ENCODE measurements around the gene PSD. TPM values are rescaled to one million over a fixed set of nuclear protein-coding genes. Genes with fewer than 3 reads are reported as not detected.
A peak's percentile ranks its signal among the peaks of the same experiment; 100 is the strongest.
"Not testable (repeated sequence)": the region's sequence is repeated elsewhere in the genome, so short reads cannot be mapped to it uniquely, and the experiment has no call there.

The PSD gene
- total RNA-seq, 6 donors from 2014 or later: 1.1 to 28.3 (median 3.5) TPM

GRCh38 chr10:102457591-102458150, 39.1 kb upstream of the PSD start:
- WGBS, 2 donors: 84 to 88% methylated on average over 9 of the region's 9 CpGs
- no peaks in the 10 kb centered on the region for H3K27me3 ChIP-seq
- H3K4me1 ChIP-seq: peaks cover 26 to 60% (median 50%) of the 10 kb centered on the region in 4 donors
- DNase-seq (no peak), ATAC-seq (ENCODE audit: low FRiP score in 2 of 2) (no peak)
- H3K27ac ChIP-seq: no peak overlapping the region
- H3K4me3 ChIP-seq: no peak overlapping the region
- H3K36me3 ChIP-seq: no peaks in the 10 kb centered on the region
- TF ChIP-seq POLR2AphosphoS5 (IDR thresholded peaks at IDR 0.05) (no peak), POLR2A (IDR thresholded peaks at IDR 0.05) (no peak), EP300 (IDR thresholded peaks at IDR 0.05) (no peak), CTCF (IDR thresholded peaks at IDR 0.05) (no peak)
- H3K9me3 ChIP-seq: no peaks in the 10 kb centered on the region

GRCh38 chr10:102455893-102456471, 37.4 kb upstream of the PSD start:
- 52 to 73% methylated on average over 7 of the region's 7 CpGs for WGBS, 2 donors
- Histone ChIP-seq H3K9me3 (no peaks in the 10 kb centered on the region), H3K36me3 (no peaks in the 10 kb centered on the region), H3K4me1 (peaks cover 15 to 62% (median 50%) of the 10 kb centered on the region in 4 donors), H3K27ac (peak overlapping the region; percentile 65 to 95 (median 89)), H3K4me3 (no peak overlapping the region), H3K27me3 (no peaks in the 10 kb centered on the region)
- DNase-seq: peak in 1 of 2 donors; percentile 90
- peak; percentile 72 to 82 for ATAC-seq (ENCODE audit: low FRiP score in 2 of 2)
- peak in 2 of 4 donors; percentile 44 to 87 for TF ChIP-seq EP300 (IDR thresholded peaks at IDR 0.05)
- peak in 1 of 4 donors; percentile 54 for TF ChIP-seq POLR2A (IDR thresholded peaks at IDR 0.05)
- TF ChIP-seq CTCF (IDR thresholded peaks at IDR 0.05): no peak
- peak; percentile 51 to 58 for TF ChIP-seq POLR2AphosphoS5 (IDR thresholded peaks at IDR 0.05)

- DNase-seq: peak in 1 of 2 donors; percentile 71
- H3K9me3 ChIP-seq; H3K27me3 ChIP-seq; ATAC-seq (ENCODE audit: low FRiP score in 2 of 2); H3K36me3 ChIP-seq; H3K4me3 ChIP-seq: not testable (repeated sequence)
- Histone ChIP-seq H3K27ac (peak overlapping the region; percentile 65 to 95 (median 89)), H3K4me1 (peaks cover 15 to 63% (median 47%) of the 10 kb centered on the region in 4 donors)
- 32 to 45% methylated on average over 11 to 13 of the region's 13 CpGs for WGBS, 2 donors
Measured at GRCh38 chr10:102454662-102455487, 36.3 kb upstream of the PSD start.

GRCh38 chr10:102453502-102453901, 34.9 kb upstream of the PSD start:
- peaks cover 21 to 73% (median 49%) of the 10 kb centered on the region in 4 donors for H3K4me1 ChIP-seq
- no peak overlapping the region for H3K4me3 ChIP-seq
- DNase-seq: peak in 1 of 2 donors; percentile 78
- no peaks in the 10 kb centered on the region for H3K9me3 ChIP-seq
- H3K27ac ChIP-seq: peak overlapping the region; percentile 65 to 95 (median 89)
- H3K27me3 ChIP-seq: no peaks in the 10 kb centered on the region
- no peak for ATAC-seq (ENCODE audit: low FRiP score in 2 of 2)
- 73 to 75% methylated on average over 5 of the region's 5 CpGs for WGBS, 2 donors
- no peaks in the 10 kb centered on the region for H3K36me3 ChIP-seq
- TF ChIP-seq POLR2A (IDR thresholded peaks at IDR 0.05) (no peak), EP300 (IDR thresholded peaks at IDR 0.05) (no peak), POLR2AphosphoS5 (IDR thresholded peaks at IDR 0.05) (peak in 1 of 2 donors; percentile 14)

- no peak for TF ChIP-seq CTCF (IDR thresholded peaks at IDR 0.05)
- peak; percentile 33 for TF ChIP-seq POLR2AphosphoS5 (IDR thresholded peaks at IDR 0.05)
- TF ChIP-seq POLR2A (IDR thresholded peaks at IDR 0.05): peak in 1 of 4 donors; percentile 47
- TF ChIP-seq EP300 (IDR thresholded peaks at IDR 0.05): peak in 1 of 4 donors; percentile 32
- peak; percentile 3 to 61 for ATAC-seq (ENCODE audit: low FRiP score in 2 of 2)
- 41 to 49% methylated on average over 3 of the region's 3 CpGs for WGBS, 2 donors
- H3K27me3 ChIP-seq: no peaks in the 10 kb centered on the region
- no peaks in the 10 kb centered on the region for H3K36me3 ChIP-seq
- peaks cover 21 to 73% (median 49%) of the 10 kb centered on the region in 4 donors for H3K4me1 ChIP-seq
- no peak overlapping the region for H3K4me3 ChIP-seq
- peak in 1 of 2 donors; percentile 76 for DNase-seq
- H3K27ac ChIP-seq: peak overlapping the region; percentile 65 to 95 (median 89)
- H3K9me3 ChIP-seq: no peaks in the 10 kb centered on the region
Measured at GRCh38 chr10:102452672-102453340, 34.2 kb upstream of the PSD start.
